DOHH2 (cell line): Measurements from ENCODE around the gene PPL.

ENCODE experiments used
- H3F3A ChIP-seq: fragments of 200-600 bp; sonication (generic), shearing (Covaris generic); 2 replicates; pipeline ENCODE4 v1.6.0; 2016; ENCODE audit warnings: antibody characterized with exemption, mild to moderate bottlenecking; ENCODE audit not compliant: control insufficient read depth, insufficient read depth
- H3K27ac ChIP-seq: fragments of 200-600 bp; sonication (generic); 2 replicates; pipeline ENCODE4 v1.5.1; 2014; ENCODE audit warnings: low read depth, mild to moderate bottlenecking, low read length, moderate library complexity
- H3K27me3 ChIP-seq: fragments of 200-600 bp; sonication (generic); 2 replicates; pipeline ENCODE4 v1.6.1; 2014; ENCODE audit warnings: mild to moderate bottlenecking, low read length, mixed read lengths; ENCODE audit not compliant: control insufficient read depth
- H3K36me3 ChIP-seq: fragments of 200-600 bp; sonication (generic); 2 replicates; pipeline ENCODE4 v1.6.1; 2014; ENCODE audit warnings: mild to moderate bottlenecking, low read length, moderate library complexity, mixed read lengths; ENCODE audit not compliant: control insufficient read depth
- H3K4me1 ChIP-seq: fragments of 200-600 bp; sonication (generic); 2 replicates; pipeline ENCODE4 v1.6.1; 2014; ENCODE audit warnings: mild to moderate bottlenecking, low read length, mixed read lengths; ENCODE audit not compliant: control insufficient read depth
- H3K4me2 ChIP-seq: fragments of 200-600 bp; sonication (generic); 2 replicates; pipeline ENCODE4 v1.6.0; 2014; ENCODE audit warnings: mild to moderate bottlenecking, low read length, moderate library complexity
- H3K4me3 ChIP-seq: fragments of 200-600 bp; sonication (generic); 2 replicates; pipeline ENCODE4 v1.5.1; 2014; ENCODE audit warnings: mild to moderate bottlenecking, low read length, mixed read lengths
- H3K79me2 ChIP-seq: fragments of 200-600 bp; sonication (generic); 2 replicates; pipeline ENCODE4 v1.6.1; 2014; ENCODE audit warnings: mild to moderate bottlenecking, low read length, mixed read lengths; ENCODE audit not compliant: control insufficient read depth
- H3K9me2 ChIP-seq: fragments of 200-600 bp; sonication (generic); replicated peaks from 2 replicates; pipeline ENCODE4 v1.6.1; 2014; ENCODE audit warnings: mild to moderate bottlenecking, low read length, mixed read lengths; ENCODE audit not compliant: control insufficient read depth
- H3K9me3 ChIP-seq: fragments of 200-600 bp; sonication (generic); 2 replicates; pipeline ENCODE4 v1.6.1; 2014; ENCODE audit warnings: antibody characterized with exemption, low read length, mixed read lengths; ENCODE audit not compliant: control insufficient read depth, insufficient read depth
- H4K20me1 ChIP-seq: fragments of 200-600 bp; sonication (generic); 2 replicates; pipeline ENCODE4 v1.6.0; 2014; ENCODE audit warnings: low read depth, mild to moderate bottlenecking, antibody characterized with exemption, low read length, moderate library complexity; ENCODE audit not compliant: control insufficient read depth, insufficient read depth
- CTCF ChIP-seq: fragments of 200-600 bp; sonication (generic); IDR thresholded peaks from one replicate; pipeline ENCODE4 v1.5.1; 2014; ENCODE audit warnings: antibody characterized with exemption, mild to moderate bottlenecking, low read depth, low read length; ENCODE audit not compliant: poor library complexity, severe bottlenecking
- EZH2phosphoT487 ChIP-seq: fragments of 200-600 bp; sonication (generic); IDR thresholded peaks from 2 replicates; pipeline ENCODE4 v1.6.1; 2017; ENCODE audit warnings: borderline replicate concordance, mild to moderate bottlenecking, antibody characterized with exemption, low read length, moderate library complexity, mixed read lengths

PPL gene

GRCh38 chr16:4882000-4882632, 54.8 kb downstream of the PPL start:
- Histone ChIP-seq H3K4me2 (no peak overlapping the region), H4K20me1 (no peaks in the 10 kb centered on the region)

GRCh38 chr16:4880006-4880580, 56.9 kb downstream of the PPL start:
- Histone ChIP-seq H3K36me3 (peaks cover 87% of the 10 kb centered on the region), H3K27ac (no peak overlapping the region), H3K4me3 (no peak overlapping the region), H3K4me1 (no peaks in the 10 kb centered on the region), H3F3A (no peaks in the 10 kb centered on the region), H3K79me2 (no peaks in the 10 kb centered on the region), H3K4me2 (no peak overlapping the region), H3K9me3 (no peaks in the 10 kb centered on the region), H3K27me3 (no peaks in the 10 kb centered on the region), H3K9me2 (no peaks in the 10 kb centered on the region), H4K20me1 (no peaks in the 10 kb centered on the region)
- TF ChIP-seq CTCF, result no peak
- no peak for TF ChIP-seq EZH2phosphoT487

More at GRCh38 chr16:4882000-4882632, 54.8 kb downstream of the PPL start:
- H3K79me2 ChIP-seq, result no peaks in the 10 kb centered on the region
- H3K36me3 ChIP-seq, result peaks cover 73% of the 10 kb centered on the region
- no peaks in the 10 kb centered on the region for H3K4me1 ChIP-seq
- no peaks in the 10 kb centered on the region for H3K9me2 ChIP-seq
- no peak for TF ChIP-seq EZH2phosphoT487
- TF ChIP-seq CTCF, result no peak
- H3K27ac ChIP-seq, result no peak overlapping the region
- H3K9me3 ChIP-seq, result no peaks in the 10 kb centered on the region
- H3F3A ChIP-seq, result no peaks in the 10 kb centered on the region
- no peak overlapping the region for H3K4me3 ChIP-seq
- H3K27me3 ChIP-seq, result no peaks in the 10 kb centered on the region

GRCh38 chr16:4879049-4879448, 57.9 kb downstream of the PPL start:
- Histone ChIP-seq H3K9me2 (no peaks in the 10 kb centered on the region), H3K27me3 (no peaks in the 10 kb centered on the region), H3F3A (no peaks in the 10 kb centered on the region), H3K36me3 (peaks cover 89% of the 10 kb centered on the region), H3K27ac (no peak overlapping the region), H4K20me1 (no peaks in the 10 kb centered on the region), H3K4me3 (no peak overlapping the region), H3K9me3 (no peaks in the 10 kb centered on the region), H3K79me2 (no peaks in the 10 kb centered on the region), H3K4me2 (no peak overlapping the region), H3K4me1 (no peaks in the 10 kb centered on the region)
- TF ChIP-seq EZH2phosphoT487 (no peak), CTCF (no peak)
